CD4-positive, alpha-beta T cell (primary cell): ENCODE data around the gene KCNMA1. TPM values are rescaled to one million over a fixed set of nuclear protein-coding genes. Genes with fewer than 3 reads are reported as not detected.

Source experiments
- ATAC-seq: fragments of 200-7000 bp; cut with Tn5 transposase; one replicate; pipeline ENCODE4 v1.10.0; 2022; ENCODE audit warnings: mild to moderate bottlenecking; ENCODE audit not compliant: poor library complexity
- CTCF ChIA-PET: fragments of 350-600 bp; sonication (Branson Sonifier 250); formaldehyde crosslinking; loops from one replicate; lab custom pipeline; 2021; ENCODE audit warnings: antibody characterized with exemption, inconsistent platforms; lab: Charles Lee
- POLR2A ChIA-PET: fragments of 350-600 bp; sonication (Branson Sonifier 250); formaldehyde crosslinking; loops from one replicate; lab custom pipeline; 2021; ENCODE audit warnings: antibody characterized with exemption, inconsistent platforms; lab: Charles Lee
- DNase-seq, 14 experiments: peaks; one replicate each; pipeline ENCODE4 v3.0.0-alpha.2; 2013 to 2020; ENCODE audit warnings: mixed read lengths in 2 of 14
- H3K27ac ChIP-seq, 2 donors: one replicate each; pipeline versions ENCODE4 v1.5.1 to v1.7.0; 2013; ENCODE audit warnings: low read length in 2 of 2, low read depth in 1 of 2, mild to moderate bottlenecking in 1 of 2
- H3K27me3 ChIP-seq, 2 experiments: 1 replicate in 1 of 2; 2 replicates in 1 of 2; pipeline versions ENCODE4 v1.6.1 to v1.7.0; 2013; ENCODE audit warnings: low read length in 2 of 2, control low read depth in 1 of 2, mild to moderate bottlenecking in 1 of 2, moderate library complexity in 1 of 2; ENCODE audit not compliant: insufficient read depth in 2 of 2, control insufficient read depth in 1 of 2
- H3K36me3 ChIP-seq: one replicate; pipeline ENCODE4 v1.6.1; 2013; ENCODE audit warnings: low read length, control low read depth; ENCODE audit not compliant: insufficient read depth
- H3K4me1 ChIP-seq: one replicate; pipeline ENCODE4 v1.6.1; 2013; ENCODE audit warnings: low read length, control low read depth; ENCODE audit not compliant: insufficient read depth
- H3K4me3 ChIP-seq: one replicate; pipeline ENCODE4 v1.5.1; 2013; ENCODE audit warnings: mild to moderate bottlenecking, low read length, moderate library complexity
- H3K9me3 ChIP-seq, 2 experiments: 1 replicate in 1 of 2; 2 replicates in 1 of 2; pipeline versions ENCODE4 v1.6.1 to v1.7.0; 2013; ENCODE audit warnings: low read length in 2 of 2, mild to moderate bottlenecking in 2 of 2, control low read depth in 1 of 2, moderate library complexity in 1 of 2; ENCODE audit not compliant: control insufficient read depth in 1 of 2, insufficient read depth in 1 of 2
- H3K27ac Mint-ChIP-seq: one replicate; pipeline ENCODE4 v1.8.0; 2020; ENCODE audit warnings: mixed read lengths
- H3K27me3 Mint-ChIP-seq: one replicate; pipeline ENCODE4 v1.8.0; 2021; ENCODE audit warnings: mixed read lengths
- H3K36me3 Mint-ChIP-seq: one replicate; pipeline ENCODE4 v1.8.0; 2021; ENCODE audit warnings: low read depth, mixed read lengths
- H3K4me1 Mint-ChIP-seq: one replicate; pipeline ENCODE4 v1.8.0; 2021; ENCODE audit warnings: low read depth, mixed read lengths
- H3K4me3 Mint-ChIP-seq: one replicate; pipeline ENCODE4 v1.8.0; 2020; ENCODE audit warnings: mild to moderate bottlenecking, mixed read lengths
- H3K9me3 Mint-ChIP-seq: one replicate; pipeline ENCODE4 v1.8.0; 2020; ENCODE audit warnings: mixed read lengths
- CTCF ChIP-seq: fragments of 200-600 bp; IDR thresholded peaks from one replicate; pipeline ENCODE4 v1.8.0; 2022; ENCODE audit warnings: antibody characterized with exemption, mild to moderate bottlenecking
- intact Hi-C, 2 experiments: fragments of 100-400 bp; cut with DNase I in 1 of 2; cut with micrococcal nuclease in 1 of 2; formaldehyde crosslinking; loops; one replicate each; pipeline versions ENCODE4 v1.15.1 to v1.9.0; 2023 to 2025; cut with DNase I, micrococcal nuclease
- total RNA-seq, 174 experiments: library from RNA in 2 of 174; stranded (reverse) in 2 of 174; gene quantifications; one replicate each; pipeline ENCODE4 v1.2.3 and lab custom pipeline; 2021 to 2026

Gene KCNMA1
- total RNA-seq, 2 experiments from 2014 or later: not detected

DNA sequence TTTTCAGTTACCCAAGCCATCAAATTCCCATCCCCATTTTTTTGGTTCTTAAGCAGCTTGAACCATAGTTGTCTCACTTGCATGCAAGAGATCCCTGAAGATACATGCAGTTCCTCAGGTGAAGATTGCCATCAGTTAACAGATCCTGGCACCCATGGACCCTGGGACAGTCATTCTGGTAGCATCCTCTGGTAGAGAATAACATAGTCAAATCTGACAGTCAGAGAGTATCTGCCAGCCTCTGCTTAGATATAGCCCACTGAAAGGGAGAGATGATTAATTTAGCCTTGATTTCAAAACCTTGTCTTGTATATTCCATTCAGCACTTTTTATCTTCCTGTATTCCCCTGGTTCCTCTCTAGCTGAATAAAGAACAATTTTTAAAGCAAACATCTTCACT lies 280.4 kb downstream of the KCNMA1 start:
- TF ChIP-seq CTCF: no peak
- POLR2A ChIA-PET: no interaction called here
- H3K36me3 ChIP-seq: no peaks in the 10 kb centered on the region
- intact Hi-C loops: no loop called here
- H3K9me3 ChIP-seq: peaks cover 0 to 7% of the 10 kb centered on the region in 2 experiments
- H3K27me3 Mint-ChIP-seq: peaks cover 5% of the 10 kb centered on the region
- no peaks in the 10 kb centered on the region for H3K4me1 ChIP-seq
- CTCF ChIA-PET: no interaction called here
- H3K4me1 Mint-ChIP-seq: no peaks in the 10 kb centered on the region
- H3K36me3 Mint-ChIP-seq: no peaks in the 10 kb centered on the region
- DNase-seq (no peak), ATAC-seq (no peak)
- no peak overlapping the region for H3K27ac ChIP-seq
- H3K4me3 Mint-ChIP-seq: no peak overlapping the region
- H3K27me3 ChIP-seq: no peaks in the 10 kb centered on the region
- no peak overlapping the region for H3K4me3 ChIP-seq
- H3K27ac Mint-ChIP-seq: no peak overlapping the region
- no peaks in the 10 kb centered on the region for H3K9me3 Mint-ChIP-seq

DNA sequence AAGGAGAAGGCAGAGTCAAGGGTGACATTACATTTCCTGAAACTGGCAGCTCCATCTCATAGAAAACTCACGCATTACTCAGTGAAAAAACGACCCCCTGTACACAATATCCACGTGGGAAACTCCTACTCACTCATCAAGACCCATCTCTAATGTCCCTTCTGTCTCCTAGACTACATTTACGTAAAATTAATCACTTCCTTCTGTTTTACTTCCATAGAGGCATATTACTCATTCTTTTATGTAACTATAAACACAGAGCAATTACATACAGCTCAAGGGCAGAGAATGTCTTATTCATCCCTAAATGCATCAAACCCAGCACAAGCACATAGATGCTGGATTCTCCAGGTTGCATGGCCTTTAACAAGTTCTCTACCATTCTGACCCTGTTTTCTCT lies 281.8 kb downstream of the KCNMA1 start:
- Mint-ChIP-seq H3K4me1 (no peaks in the 10 kb centered on the region), H3K36me3 (no peaks in the 10 kb centered on the region), H3K9me3 (no peaks in the 10 kb centered on the region), H3K27me3 (peaks cover 5% of the 10 kb centered on the region), H3K4me3 (no peak overlapping the region), H3K27ac (no peak overlapping the region)
- Histone ChIP-seq H3K9me3 (no peaks in the 10 kb centered on the region), H3K4me3 (no peak overlapping the region), H3K27me3 (no peaks in the 10 kb centered on the region), H3K27ac (no peak overlapping the region), H3K36me3 (no peaks in the 10 kb centered on the region), H3K4me1 (no peaks in the 10 kb centered on the region)
- ChIA-PET CTCF (no interaction called here), POLR2A (no interaction called here)
- intact Hi-C loops: no loop called here
- no peak for TF ChIP-seq CTCF
- DNase-seq (no peak), ATAC-seq (no peak)

DNA sequence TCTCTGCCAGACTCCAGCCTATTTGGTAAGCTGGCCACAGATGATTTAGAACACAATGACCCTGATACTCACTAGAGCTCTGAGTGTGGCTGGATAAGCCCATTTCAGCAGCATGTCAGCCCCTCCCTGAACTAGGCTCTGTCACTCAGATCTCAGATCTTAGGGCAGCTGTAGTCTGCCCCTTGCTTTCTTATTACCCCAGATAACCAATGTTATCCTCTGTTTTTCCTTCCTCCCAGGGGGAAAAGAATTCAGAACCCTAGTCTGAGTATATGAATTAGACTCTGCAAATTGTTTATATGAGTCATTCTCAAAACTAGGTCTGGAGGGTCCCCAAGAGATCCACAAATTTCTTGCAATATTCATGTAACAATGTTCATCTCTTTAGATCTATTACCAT lies 286.2 kb downstream of the KCNMA1 start:
- Mint-ChIP-seq H3K27ac (no peak overlapping the region), H3K9me3 (no peaks in the 10 kb centered on the region), H3K27me3 (no peaks in the 10 kb centered on the region), H3K4me3 (no peak overlapping the region), H3K36me3 (no peaks in the 10 kb centered on the region), H3K4me1 (no peaks in the 10 kb centered on the region)
- no peak for TF ChIP-seq CTCF
- Histone ChIP-seq H3K27ac (no peak overlapping the region), H3K9me3 (no peaks in the 10 kb centered on the region), H3K4me1 (no peaks in the 10 kb centered on the region), H3K27me3 (no peaks in the 10 kb centered on the region), H3K36me3 (no peaks in the 10 kb centered on the region), H3K4me3 (no peak overlapping the region)
- no peak for ATAC-seq
- intact Hi-C loops: no loop called here
- ChIA-PET CTCF (no interaction called here), POLR2A (no interaction called here)
- no peak for DNase-seq
